Mesenteric fat pad (tissue), 1 donor: ENCODE measurements around the gene DDX6. TPM values are rescaled to one million over a fixed set of nuclear protein-coding genes. Genes with fewer than 3 reads are reported as not detected.
"Not testable (repeated sequence)": the region's sequence is repeated elsewhere in the genome, so short reads cannot be mapped to it uniquely, and the experiment has no call there.

Experiments used
- DNase-seq: peaks from one replicate; pipeline ENCODE4 v3.0.0-alpha.2; 2020; ENCODE audit warnings: low spot score
- total RNA-seq: library from RNA; stranded (reverse); fragmentation: NEBNext Ultra II Directional; extraction: Animal tissue kit (Norgen Biotek cat#: 25700); gene quantifications from one replicate; pipeline ENCODE4 v1.2.1, GENCODE V29; 2021
- donor health status: DM: yes; HTN: yes; CAD: no.

The DDX6 gene
- total RNA-seq, 1 donor from 2014 or later: 103 TPM

GRCh38 chr11:118791961-118792569 is 1.1 kb upstream of the DDX6 start:
- DNase-seq: no peak

GRCh38 chr11:118790357-118791110 is 430 bp downstream of the DDX6 start:
- DNase-seq: peak; percentile 91

GRCh38 chr11:118789501-118790356 is 1.2 kb downstream of the DDX6 start:
- no peak for DNase-seq

GRCh38 chr11:118786657-118787056 is 4.3 kb downstream of the DDX6 start:
- no peak for DNase-seq

GRCh38 chr11:118785362-118785761 is 5.6 kb downstream of the DDX6 start:
- no peak for DNase-seq

GRCh38 chr11:118783724-118784495 is 7.1 kb downstream of the DDX6 start:
- DNase-seq: no peak

GRCh38 chr11:118783324-118783723 is 7.6 kb downstream of the DDX6 start:
- DNase-seq: not testable (repeated sequence)

- no peak for DNase-seq
Measured at GRCh38 chr11:118778898-118779297, 12.1 kb downstream of the DDX6 start.

- DNase-seq: no peak
Measured at GRCh38 chr11:118774032-118774431, 16.9 kb downstream of the DDX6 start.

GRCh38 chr11:118771547-118772288 is 19.2 kb downstream of the DDX6 start:
- no peak for DNase-seq

GRCh38 chr11:118768690-118769089 is 22.3 kb downstream of the DDX6 start:
- DNase-seq: no peak

- DNase-seq: no peak
Measured at GRCh38 chr11:118766035-118766434, 24.9 kb downstream of the DDX6 start.

- not testable (repeated sequence) for DNase-seq
Measured at GRCh38 chr11:118765095-118765691, 25.8 kb downstream of the DDX6 start.

- no peak for DNase-seq
Measured at GRCh38 chr11:118763041-118763440, 27.9 kb downstream of the DDX6 start.

- not testable (repeated sequence) for DNase-seq
Measured at GRCh38 chr11:118761981-118762380, 29.0 kb downstream of the DDX6 start.

GRCh38 chr11:118757876-118758399 is 33.0 kb downstream of the DDX6 start:
- no peak for DNase-seq

- no peak for DNase-seq
Measured at GRCh38 chr11:118752654-118753053, 38.3 kb downstream of the DDX6 start.

GRCh38 chr11:118749429-118749828 is 41.5 kb downstream of the DDX6 start:
- DNase-seq: no peak

GRCh38 chr11:118748056-118748455 is 42.9 kb downstream of the DDX6 start:
- DNase-seq: no peak
